PC-3 (cell line): Measurements from ENCODE around the gene CCDC141. TPM values are rescaled to one million over a fixed set of nuclear protein-coding genes. Genes with fewer than 3 reads are reported as not detected.

ENCODE experiments used
- ATAC-seq: fragments of 200-7000 bp; cut with Tn5 transposase; 2 replicates; pipeline ENCODE4 v1.9.1; 2020; ENCODE audit warnings: mild to moderate bottlenecking, moderate library complexity
- Bru-seq: library from RNA; stranded (reverse); fragments of 400-500 nt; gene quantifications from one replicate; lab custom pipeline; 2021; lab: Mats Ljungman, UMichigan
- BruChase-seq, 2 experiments: library from RNA; stranded (reverse); fragments of 400-500 nt; gene quantifications; one replicate each; lab custom pipeline; 2021; lab: Mats Ljungman, UMichigan
- BruUV-seq: library from RNA; stranded (reverse); fragments of 400-500 nt; replicated peaks from 2 replicates; lab custom pipeline; 2021; lab: Mats Ljungman, UMichigan
- CTCF ChIA-PET: fragments of 300-600 bp; sonication (Branson Sonifier 250); formaldehyde crosslinking; loops from one replicate; lab custom pipeline; 2022; ENCODE audit warnings: antibody characterized with exemption; lab: Charles Lee
- POLR2A ChIA-PET: fragments of 300-600 bp; sonication (Branson Sonifier 250); formaldehyde crosslinking; loops from one replicate; lab custom pipeline; 2022; ENCODE audit warnings: antibody characterized with exemption; ENCODE audit not compliant: unreplicated experiment; lab: Charles Lee
- DNase-seq: peaks from one replicate; pipeline ENCODE4 v3.0.0-alpha.2; 2015
- H2AFZ ChIP-seq: fragments of 300-600 bp; sonication (generic); 2 replicates; pipeline ENCODE4 v1.6.0; 2016; ENCODE audit warnings: antibody characterized with exemption, low read length
- H3F3A ChIP-seq: fragments of 300-600 bp; sonication (generic); one replicate; pipeline ENCODE4 v1.6.0; 2017; ENCODE audit warnings: antibody characterized with exemption, low read length, control low read depth, mild to moderate bottlenecking; ENCODE audit not compliant: unreplicated experiment
- H3K27ac ChIP-seq: fragments of 300-600 bp; sonication (generic); 2 replicates; pipeline ENCODE4 v1.5.1; 2016; ENCODE audit warnings: mild to moderate bottlenecking, low read length
- H3K27me3 ChIP-seq: fragments of 300-600 bp; sonication (generic); 2 replicates; pipeline ENCODE4 v1.6.1; 2016; ENCODE audit warnings: low read length, mixed read lengths
- H3K36me3 ChIP-seq: fragments of 300-600 bp; sonication (generic); 2 replicates; pipeline ENCODE4 v1.6.1; 2016; ENCODE audit warnings: low read depth, mixed run types, low read length, mixed read lengths
- H3K4me1 ChIP-seq: fragments of 300-600 bp; sonication (generic); 2 replicates; pipeline ENCODE4 v1.5.1; 2016; ENCODE audit warnings: low read length; ENCODE audit not compliant: insufficient read depth
- H3K4me2 ChIP-seq: fragments of 300-600 bp; sonication (generic); 2 replicates; pipeline ENCODE4 v1.6.0; 2016; ENCODE audit warnings: low read length
- H3K4me3 ChIP-seq: fragments of 300-600 bp; sonication (generic); 2 replicates; pipeline ENCODE4 v1.5.1; 2016; ENCODE audit warnings: mild to moderate bottlenecking, low read length, mixed read lengths
- H3K79me2 ChIP-seq: fragments of 300-600 bp; sonication (generic); 2 replicates; pipeline ENCODE4 v1.6.1; 2017; ENCODE audit warnings: low read length, mixed read lengths
- H3K9ac ChIP-seq: fragments of 300-600 bp; sonication (generic); 2 replicates; pipeline ENCODE4 v1.6.0; 2016; ENCODE audit warnings: mild to moderate bottlenecking, low read length
- H3K9me2 ChIP-seq: fragments of 300-600 bp; sonication (generic); replicated peaks from 2 replicates; pipeline ENCODE4 v1.6.1; 2016; ENCODE audit warnings: mixed run types, low read length, mixed read lengths
- H3K9me3 ChIP-seq: fragments of 300-600 bp; sonication (generic); 2 replicates; pipeline ENCODE4 v1.6.1; 2016; ENCODE audit warnings: low read length, mixed read lengths
- H4K20me1 ChIP-seq: fragments of 300-600 bp; sonication (generic); 2 replicates; pipeline ENCODE4 v1.6.1; 2016; ENCODE audit warnings: low read length, mixed read lengths
- EZH2 ChIP-seq: fragments of 300-600 bp; sonication (generic); IDR thresholded peaks from one replicate; pipeline ENCODE4 v1.6.1; 2017; ENCODE audit warnings: antibody characterized with exemption, mild to moderate bottlenecking, low read length; ENCODE audit not compliant: unreplicated experiment
- EZH2phosphoT487 ChIP-seq: fragments of 300-600 bp; sonication (generic); IDR thresholded peaks from 2 replicates; pipeline ENCODE4 v1.6.1; 2018; ENCODE audit warnings: mild to moderate bottlenecking, antibody characterized with exemption, low read length, borderline replicate concordance
- intact Hi-C: fragments of 100-400 bp; cut with micrococcal nuclease; formaldehyde crosslinking; loops from 2 replicates; pipeline ENCODE4 v1.9.0; 2023
- long read RNA-seq: library from polyadenylated mRNA; unstranded; transcript quantifications from one replicate; pipeline ENCODE4 v2.0.0, GENCODE V29; 2021; ENCODE audit not compliant: unreplicated experiment
- total RNA-seq: library from RNA; depleted of rRNA; stranded (reverse); fragments of >200 nt; gene quantifications from 2 replicates; pipeline ENCODE4 v1.2.3, GENCODE V29; 2014; rRNA removed
- TF ChIP-seq, protein P1 (sequence below): fragments of 300-600 bp; sonication (generic); conservative IDR thresholded peaks from 2 replicates; pipeline ENCODE4 v1.5.1; 2017; ENCODE audit warnings: antibody characterized with exemption, low read depth, mild to moderate bottlenecking, low read length

The CCDC141 gene, protein sequence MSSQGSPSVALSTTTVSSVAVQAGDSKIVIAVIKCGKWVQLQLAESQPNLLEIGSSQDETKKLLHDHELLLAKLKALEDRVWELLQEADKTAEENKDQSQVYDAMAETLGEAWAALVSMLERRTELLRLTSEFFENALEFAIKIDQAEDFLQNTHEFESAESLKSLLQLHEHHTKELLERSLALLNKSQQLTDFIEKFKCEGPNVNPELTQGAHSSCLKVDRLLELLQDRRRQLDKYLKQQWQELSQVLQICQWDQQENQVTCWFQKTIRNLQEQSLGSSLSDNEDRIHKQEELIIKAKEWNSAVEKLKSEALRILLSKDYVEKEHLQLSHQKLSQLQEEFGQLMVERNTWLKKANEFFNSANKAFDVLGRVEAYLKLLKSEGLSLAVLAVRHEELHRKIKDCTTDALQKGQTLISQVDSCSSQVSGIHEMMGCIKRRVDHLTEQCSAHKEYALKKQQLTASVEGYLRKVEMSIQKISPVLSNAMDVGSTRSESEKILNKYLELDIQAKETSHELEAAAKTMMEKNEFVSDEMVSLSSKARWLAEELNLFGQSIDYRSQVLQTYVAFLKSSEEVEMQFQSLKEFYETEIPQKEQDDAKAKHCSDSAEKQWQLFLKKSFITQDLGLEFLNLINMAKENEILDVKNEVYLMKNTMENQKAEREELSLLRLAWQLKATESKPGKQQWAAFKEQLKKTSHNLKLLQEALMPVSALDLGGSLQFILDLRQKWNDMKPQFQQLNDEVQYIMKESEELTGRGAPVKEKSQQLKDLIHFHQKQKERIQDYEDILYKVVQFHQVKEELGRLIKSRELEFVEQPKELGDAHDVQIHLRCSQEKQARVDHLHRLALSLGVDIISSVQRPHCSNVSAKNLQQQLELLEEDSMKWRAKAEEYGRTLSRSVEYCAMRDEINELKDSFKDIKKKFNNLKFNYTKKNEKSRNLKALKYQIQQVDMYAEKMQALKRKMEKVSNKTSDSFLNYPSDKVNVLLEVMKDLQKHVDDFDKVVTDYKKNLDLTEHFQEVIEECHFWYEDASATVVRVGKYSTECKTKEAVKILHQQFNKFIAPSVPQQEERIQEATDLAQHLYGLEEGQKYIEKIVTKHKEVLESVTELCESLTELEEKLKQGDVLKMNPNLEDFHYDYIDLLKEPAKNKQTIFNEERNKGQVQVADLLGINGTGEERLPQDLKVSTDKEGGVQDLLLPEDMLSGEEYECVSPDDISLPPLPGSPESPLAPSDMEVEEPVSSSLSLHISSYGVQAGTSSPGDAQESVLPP (N-terminal part only)
- total RNA-seq (0.40 and 1.1 TPM in 2 replicates), Bru-seq, nascent RNA (percentile 31 among the genes with signal in this experiment), BruChase-seq, experiment 1, labeled RNA remaining after a 6-hour chase (percentile 25 among the genes with signal in this experiment), BruChase-seq, experiment 2, labeled RNA remaining after a 2-hour chase (percentile 35 among the genes with signal in this experiment)
- long read RNA-seq, partial matches to known transcripts: 5 of 10 reads
- long read RNA-seq, other reads (novel, unspliced or antisense): 5 of 10 reads

DNA sequence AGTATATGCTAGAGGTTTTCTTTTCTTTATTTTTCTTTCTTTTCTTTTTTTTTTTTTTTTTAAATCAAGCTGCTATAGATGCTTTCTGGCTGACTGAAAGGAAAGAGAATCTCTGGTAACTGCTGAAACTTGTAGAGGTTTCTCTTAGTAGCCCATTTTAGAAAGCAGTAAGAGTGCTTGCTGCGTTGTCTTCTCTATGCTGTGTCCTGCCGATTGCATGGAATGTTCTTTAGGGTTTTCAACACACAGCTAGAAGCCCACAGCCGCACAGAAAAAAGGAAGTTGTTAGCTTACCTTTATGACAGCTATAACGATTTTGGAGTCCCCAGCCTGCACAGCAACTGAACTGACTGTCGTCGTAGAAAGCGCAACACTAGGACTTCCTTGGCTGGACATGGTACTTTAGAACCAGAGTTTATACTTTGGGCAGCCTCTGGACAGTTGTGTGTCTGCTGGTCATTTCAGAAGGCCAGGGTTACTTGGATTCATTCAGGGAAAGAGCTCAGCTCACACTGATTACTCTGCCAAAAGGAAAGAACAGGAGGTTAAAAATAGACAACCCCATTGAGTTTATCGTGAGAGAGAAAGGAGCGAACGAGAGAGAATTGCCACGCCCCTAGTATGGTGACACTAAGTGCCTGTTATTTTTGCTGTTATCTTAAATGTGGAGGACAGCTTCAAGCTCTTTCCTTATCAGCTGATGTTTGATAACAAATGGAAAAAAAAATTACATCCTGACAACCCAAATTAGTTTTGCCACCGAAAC is at the start of gene CCDC141:
CCDC141 (minus strand) TSS at position 592 of the 766 bp plus-strand sequence; CDS start at position 396, 196 bp downstream.
- intact Hi-C loops: no loop called here
- no peaks in the 10 kb centered on the region for H3K4me1 ChIP-seq
- H3K4me2 ChIP-seq: no peak within 1 kb of the TSS
- TF ChIP-seq EZH2 (no peak), EZH2phosphoT487 (no peak)
- TF ChIP-seq, protein P1, sequence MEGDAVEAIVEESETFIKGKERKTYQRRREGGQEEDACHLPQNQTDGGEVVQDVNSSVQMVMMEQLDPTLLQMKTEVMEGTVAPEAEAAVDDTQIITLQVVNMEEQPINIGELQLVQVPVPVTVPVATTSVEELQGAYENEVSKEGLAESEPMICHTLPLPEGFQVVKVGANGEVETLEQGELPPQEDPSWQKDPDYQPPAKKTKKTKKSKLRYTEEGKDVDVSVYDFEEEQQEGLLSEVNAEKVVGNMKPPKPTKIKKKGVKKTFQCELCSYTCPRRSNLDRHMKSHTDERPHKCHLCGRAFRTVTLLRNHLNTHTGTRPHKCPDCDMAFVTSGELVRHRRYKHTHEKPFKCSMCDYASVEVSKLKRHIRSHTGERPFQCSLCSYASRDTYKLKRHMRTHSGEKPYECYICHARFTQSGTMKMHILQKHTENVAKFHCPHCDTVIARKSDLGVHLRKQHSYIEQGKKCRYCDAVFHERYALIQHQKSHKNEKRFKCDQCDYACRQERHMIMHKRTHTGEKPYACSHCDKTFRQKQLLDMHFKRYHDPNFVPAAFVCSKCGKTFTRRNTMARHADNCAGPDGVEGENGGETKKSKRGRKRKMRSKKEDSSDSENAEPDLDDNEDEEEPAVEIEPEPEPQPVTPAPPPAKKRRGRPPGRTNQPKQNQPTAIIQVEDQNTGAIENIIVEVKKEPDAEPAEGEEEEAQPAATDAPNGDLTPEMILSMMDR: no peak
- H3K9ac ChIP-seq: no peak within 1 kb of the TSS
- H4K20me1 ChIP-seq: no peaks in the 10 kb centered on the region
- ChIA-PET CTCF (no interaction called here), POLR2A (no interaction called here)
- no peaks in the 10 kb centered on the region for H3K79me2 ChIP-seq
- H3F3A ChIP-seq: no peaks in the 10 kb centered on the region
- H3K27me3 ChIP-seq: no peaks in the 10 kb centered on the region
- no peaks in the 10 kb centered on the region for H3K36me3 ChIP-seq
- no TSS peak for BruUV-seq
- no peak within 1 kb of the TSS for H3K27ac ChIP-seq
- ATAC-seq: no peak
- no peak within 1 kb of the TSS for H2AFZ ChIP-seq
- H3K4me3 ChIP-seq: no peak within 1 kb of the TSS
- H3K9me3 ChIP-seq: no peaks in the 10 kb centered on the region
- H3K9me2 ChIP-seq: no peaks in the 10 kb centered on the region
- DNase-seq: no peak

DNA sequence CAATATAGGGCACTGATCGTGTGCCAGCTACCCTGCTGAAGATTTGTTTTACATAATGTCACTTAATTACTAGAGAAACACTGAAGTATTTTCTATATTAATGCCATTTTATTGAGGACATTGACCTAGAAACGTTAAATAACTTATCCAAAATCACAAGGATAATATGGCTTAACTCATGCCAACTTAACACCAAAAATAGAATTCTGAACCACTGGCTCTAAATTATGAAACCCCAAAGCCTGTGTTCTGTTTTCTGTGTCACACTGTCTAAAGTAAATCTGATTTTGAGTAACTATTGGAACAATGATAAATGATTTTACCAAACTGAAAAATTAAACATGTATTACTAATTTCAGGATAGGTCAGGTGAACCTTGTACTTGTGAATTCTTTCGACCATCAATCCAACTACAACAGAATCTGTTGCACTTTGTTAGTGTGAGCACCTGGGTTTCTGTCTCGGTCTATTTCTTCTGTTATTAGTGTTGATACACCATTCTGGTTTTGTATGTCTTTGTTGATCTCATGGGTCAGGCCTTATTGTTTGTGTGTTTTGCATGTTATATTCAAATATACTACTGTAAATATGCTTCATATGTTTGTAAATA is 48.2 kb upstream of the CCDC141 start:
- BruUV-seq: TSS peak; percentile 13
- Histone ChIP-seq H3K4me1 (no peaks in the 10 kb centered on the region), H3K4me3 (no peak overlapping the region), H3K9ac (no peak overlapping the region), H3K27me3 (no peaks in the 10 kb centered on the region), H3K79me2 (no peaks in the 10 kb centered on the region), H4K20me1 (no peaks in the 10 kb centered on the region), H3K27ac (no peak overlapping the region), H3K4me2 (no peak overlapping the region), H3K9me2 (no peaks in the 10 kb centered on the region), H3K36me3 (no peaks in the 10 kb centered on the region), H2AFZ (no peak overlapping the region), H3K9me3 (no peaks in the 10 kb centered on the region), H3F3A (no peaks in the 10 kb centered on the region)
- intact Hi-C loops: no loop called here
- POLR2A ChIA-PET: no interaction called here
- CTCF ChIA-PET: no interaction called here
- no peak for TF ChIP-seq EZH2phosphoT487
- TF ChIP-seq EZH2: no peak
- TF ChIP-seq, protein P1: no peak
- DNase-seq: no peak
- ATAC-seq: no peak
